GM12878 (cell line): ENCODE results near the gene SNRPA.
A peak's percentile ranks its signal among the peaks of the same experiment; 100 is the strongest.

Source experiments
- BRCA1 ChIP-seq: IDR thresholded peaks from 2 replicates; pipeline ENCODE4 v1.6.1; 2011; ENCODE audit warnings: low read depth, low read length, improper control_type of control experiment
- CTCF ChIP-seq, 3 experiments: IDR thresholded peaks in 2 of 3; conservative IDR thresholded peaks in 1 of 3; 2 replicates each; pipeline ENCODE4 v1.5.1; 2011; ENCODE audit warnings: low read depth in 3 of 3, low read length in 3 of 3, mild to moderate bottlenecking in 3 of 3, control low read depth in 2 of 3, moderate library complexity in 2 of 3, inconsistent platforms in 1 of 3, mixed read lengths in 1 of 3; ENCODE audit not compliant: control insufficient read depth in 2 of 3, insufficient read depth in 1 of 3; ENCODE audit errors: extremely low read depth in 1 of 3
- EGR1 ChIP-seq, 2 experiments: IDR thresholded peaks; 1 replicate in 1 of 2; 2 replicates in 1 of 2; pipeline ENCODE4 v1.6.1; 2011 to 2012; ENCODE audit warnings: low read depth in 2 of 2, low read length in 2 of 2, borderline replicate concordance in 1 of 2, mild to moderate bottlenecking in 1 of 2, moderate library complexity in 1 of 2
- GABPA ChIP-seq: IDR thresholded peaks from 2 replicates; pipeline ENCODE4 v1.6.1; 2014; ENCODE audit warnings: antibody characterized with exemption, low read depth, mild to moderate bottlenecking, inconsistent platforms
- HCFC1 ChIP-seq: fragments of 150-350 bp; IDR thresholded peaks from 2 replicates; pipeline ENCODE4 v1.6.1; 2014; ENCODE audit warnings: low read length
- NFIC ChIP-seq: IDR thresholded peaks from 2 replicates; pipeline ENCODE4 v1.6.1; 2012; ENCODE audit warnings: low read depth, mild to moderate bottlenecking, inconsistent platforms, low read length, moderate library complexity
- RFX5 ChIP-seq: IDR thresholded peaks from 2 replicates; pipeline ENCODE4 v1.6.1; 2011; ENCODE audit warnings: low read depth, low read length, improper control_type of control experiment
- SMC3 ChIP-seq: IDR thresholded peaks from 2 replicates; pipeline ENCODE4 v1.6.1; 2011; ENCODE audit warnings: low read length, improper control_type of control experiment, borderline replicate concordance
- SPI1 ChIP-seq: IDR thresholded peaks from 2 replicates; pipeline ENCODE4 v1.6.1; 2011; ENCODE audit warnings: low read depth, mild to moderate bottlenecking, low read length, moderate library complexity, borderline replicate concordance; ENCODE audit not compliant: insufficient read depth
- SREBF1 ChIP-seq: IDR thresholded peaks from 2 replicates; pipeline ENCODE4 v1.6.1; 2012; ENCODE audit warnings: mild to moderate bottlenecking, low read length
- TF ChIP-seq, protein P1 (sequence below): IDR thresholded peaks from 2 replicates; pipeline ENCODE4 v1.6.1; 2012; ENCODE audit warnings: mild to moderate bottlenecking, low read depth, low read length
- TF ChIP-seq, protein P2 (sequence below): IDR thresholded peaks from 2 replicates; pipeline ENCODE4 v1.6.1; 2012; ENCODE audit warnings: low read depth, low read length, improper control_type of control experiment

GRCh38 chr19:40778706-40779284 is 27.8 kb downstream of the SNRPA start:
- TF ChIP-seq SMC3 (no peak), GABPA (no peak), NFIC (no peak), CTCF (IDR thresholded peaks at IDR 0.05 in 2 of 3, conservative IDR thresholded peaks at IDR 0.05 in 1 of 3; ENCODE audit: control insufficient read depth in 2 of 3, extremely low read depth in 1 of 3, insufficient read depth in 1 of 3, low read depth in 3 of 3, low read length in 3 of 3) (no peak), BRCA1 (no peak), SPI1 (no peak), HCFC1 (no peak), EGR1 (IDR thresholded peaks at IDR 0.05; ENCODE audit: borderline replicate concordance in 1 of 2, low read depth in 2 of 2, low read length in 2 of 2) (no peak), RFX5 (0 out of 2 replicates have a peak, but pooled peaks have one; percentile 4), SREBF1 (no peak)
- TF ChIP-seq, protein P1, sequence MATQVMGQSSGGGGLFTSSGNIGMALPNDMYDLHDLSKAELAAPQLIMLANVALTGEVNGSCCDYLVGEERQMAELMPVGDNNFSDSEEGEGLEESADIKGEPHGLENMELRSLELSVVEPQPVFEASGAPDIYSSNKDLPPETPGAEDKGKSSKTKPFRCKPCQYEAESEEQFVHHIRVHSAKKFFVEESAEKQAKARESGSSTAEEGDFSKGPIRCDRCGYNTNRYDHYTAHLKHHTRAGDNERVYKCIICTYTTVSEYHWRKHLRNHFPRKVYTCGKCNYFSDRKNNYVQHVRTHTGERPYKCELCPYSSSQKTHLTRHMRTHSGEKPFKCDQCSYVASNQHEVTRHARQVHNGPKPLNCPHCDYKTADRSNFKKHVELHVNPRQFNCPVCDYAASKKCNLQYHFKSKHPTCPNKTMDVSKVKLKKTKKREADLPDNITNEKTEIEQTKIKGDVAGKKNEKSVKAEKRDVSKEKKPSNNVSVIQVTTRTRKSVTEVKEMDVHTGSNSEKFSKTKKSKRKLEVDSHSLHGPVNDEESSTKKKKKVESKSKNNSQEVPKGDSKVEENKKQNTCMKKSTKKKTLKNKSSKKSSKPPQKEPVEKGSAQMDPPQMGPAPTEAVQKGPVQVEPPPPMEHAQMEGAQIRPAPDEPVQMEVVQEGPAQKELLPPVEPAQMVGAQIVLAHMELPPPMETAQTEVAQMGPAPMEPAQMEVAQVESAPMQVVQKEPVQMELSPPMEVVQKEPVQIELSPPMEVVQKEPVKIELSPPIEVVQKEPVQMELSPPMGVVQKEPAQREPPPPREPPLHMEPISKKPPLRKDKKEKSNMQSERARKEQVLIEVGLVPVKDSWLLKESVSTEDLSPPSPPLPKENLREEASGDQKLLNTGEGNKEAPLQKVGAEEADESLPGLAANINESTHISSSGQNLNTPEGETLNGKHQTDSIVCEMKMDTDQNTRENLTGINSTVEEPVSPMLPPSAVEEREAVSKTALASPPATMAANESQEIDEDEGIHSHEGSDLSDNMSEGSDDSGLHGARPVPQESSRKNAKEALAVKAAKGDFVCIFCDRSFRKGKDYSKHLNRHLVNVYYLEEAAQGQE: no peak
- TF ChIP-seq, protein P2, sequence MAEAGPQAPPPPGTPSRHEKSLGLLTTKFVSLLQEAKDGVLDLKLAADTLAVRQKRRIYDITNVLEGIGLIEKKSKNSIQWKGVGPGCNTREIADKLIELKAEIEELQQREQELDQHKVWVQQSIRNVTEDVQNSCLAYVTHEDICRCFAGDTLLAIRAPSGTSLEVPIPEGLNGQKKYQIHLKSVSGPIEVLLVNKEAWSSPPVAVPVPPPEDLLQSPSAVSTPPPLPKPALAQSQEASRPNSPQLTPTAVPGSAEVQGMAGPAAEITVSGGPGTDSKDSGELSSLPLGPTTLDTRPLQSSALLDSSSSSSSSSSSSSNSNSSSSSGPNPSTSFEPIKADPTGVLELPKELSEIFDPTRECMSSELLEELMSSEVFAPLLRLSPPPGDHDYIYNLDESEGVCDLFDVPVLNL: no peak
